Activated CD8-positive, alpha-beta memory T cell treated with anti-CD3 and anti-CD28 coated beads for 4 hours (primary cell): ENCODE results near the gene CPB2.

Experiments
- DNase-seq, 2 donors: peaks; one replicate each; pipeline ENCODE4 v3.0.0-alpha.2; 2020; ENCODE audit warnings: low read depth in 2 of 2

CPB2 gene, protein sequence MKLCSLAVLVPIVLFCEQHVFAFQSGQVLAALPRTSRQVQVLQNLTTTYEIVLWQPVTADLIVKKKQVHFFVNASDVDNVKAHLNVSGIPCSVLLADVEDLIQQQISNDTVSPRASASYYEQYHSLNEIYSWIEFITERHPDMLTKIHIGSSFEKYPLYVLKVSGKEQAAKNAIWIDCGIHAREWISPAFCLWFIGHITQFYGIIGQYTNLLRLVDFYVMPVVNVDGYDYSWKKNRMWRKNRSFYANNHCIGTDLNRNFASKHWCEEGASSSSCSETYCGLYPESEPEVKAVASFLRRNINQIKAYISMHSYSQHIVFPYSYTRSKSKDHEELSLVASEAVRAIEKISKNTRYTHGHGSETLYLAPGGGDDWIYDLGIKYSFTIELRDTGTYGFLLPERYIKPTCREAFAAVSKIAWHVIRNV

DNA sequence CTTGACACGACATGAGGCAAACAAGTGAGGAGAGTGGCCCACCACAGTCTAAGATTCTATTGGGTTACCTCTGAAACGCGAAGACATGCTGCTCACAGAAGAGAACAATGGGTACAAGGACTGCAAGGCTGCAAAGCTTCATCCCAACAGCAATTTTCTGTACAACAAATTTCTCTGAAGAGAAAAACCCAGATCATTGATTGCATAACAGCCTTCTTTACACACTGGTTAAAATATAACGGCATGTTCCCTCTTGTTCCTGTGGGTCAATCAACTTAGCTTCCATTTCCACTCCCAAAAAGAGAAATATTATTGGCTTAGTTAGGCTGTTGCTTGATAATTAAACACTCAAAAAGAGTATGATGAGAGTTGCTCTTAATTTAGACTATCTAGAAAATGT lies at the start of gene CPB2:
TSS of gene CPB2 (minus strand) at position 166 of the 400 bp plus-strand sequence. CDS start at position 142, 24 bp downstream.
- no peak for DNase-seq

DNA sequence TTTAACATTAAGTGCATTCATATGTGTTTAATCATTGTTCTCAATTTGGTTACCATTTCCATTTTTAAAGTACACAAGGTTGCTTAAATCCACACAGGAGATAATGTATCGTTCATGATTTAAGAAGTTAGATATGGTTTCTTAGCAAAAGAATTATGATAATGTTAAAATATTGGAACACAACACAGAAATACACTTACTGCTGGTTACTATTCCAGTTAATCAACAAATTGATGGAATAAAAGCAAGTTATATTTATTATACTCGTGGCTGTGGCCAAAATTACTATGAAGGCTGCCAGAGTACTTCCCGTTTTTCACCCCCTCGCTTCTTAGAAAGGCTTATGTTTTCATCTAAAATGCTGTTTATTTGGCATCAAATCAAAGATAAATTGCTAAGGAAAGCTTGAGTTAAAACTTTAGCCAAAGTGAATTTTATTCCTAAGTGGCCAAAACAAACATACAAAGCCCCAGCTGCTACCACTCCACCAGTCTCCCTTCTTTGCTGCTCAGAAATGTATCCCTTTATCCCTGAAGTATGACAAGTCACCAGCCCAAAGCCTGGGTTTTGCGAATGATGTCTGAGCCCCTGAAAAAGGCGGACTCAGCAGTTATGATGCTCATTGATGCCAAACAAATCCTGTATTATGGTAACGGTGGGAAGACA lies 49.4 kb upstream of the CPB2 start:
- no peak for DNase-seq

DNA sequence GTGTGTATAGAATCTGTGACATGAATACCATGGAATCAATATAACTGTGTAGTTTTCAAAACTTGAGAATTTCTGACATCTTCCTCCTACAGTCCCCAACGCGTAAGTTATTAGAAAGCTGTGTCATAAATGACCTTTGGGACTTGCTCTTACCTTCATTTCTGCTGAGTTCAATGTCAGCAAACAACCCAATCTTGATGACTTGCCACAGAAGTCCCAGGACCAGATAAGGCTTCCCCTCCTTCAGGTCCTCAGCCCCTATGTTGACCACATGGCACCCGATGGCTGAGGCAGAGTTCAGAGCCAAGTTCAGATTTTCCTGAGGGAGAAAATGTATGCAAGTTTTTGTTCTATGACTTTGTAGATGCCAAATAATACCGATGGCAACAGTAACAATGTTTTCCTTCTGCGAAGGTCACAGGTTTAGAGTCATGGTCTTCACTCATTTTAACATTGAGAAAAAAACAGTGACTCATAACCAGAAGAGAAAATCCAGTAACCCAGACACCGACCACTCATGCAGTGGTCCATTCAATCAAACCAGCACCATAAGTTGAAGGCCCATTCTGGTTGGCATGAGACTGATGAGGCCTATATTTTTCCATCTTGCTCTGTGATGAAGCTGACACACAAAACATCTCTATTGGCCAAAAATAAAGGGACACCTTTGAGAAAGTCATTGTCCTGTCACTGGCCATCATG lies 47.9 kb upstream of the CPB2 start:
- DNase-seq = no peak

DNA sequence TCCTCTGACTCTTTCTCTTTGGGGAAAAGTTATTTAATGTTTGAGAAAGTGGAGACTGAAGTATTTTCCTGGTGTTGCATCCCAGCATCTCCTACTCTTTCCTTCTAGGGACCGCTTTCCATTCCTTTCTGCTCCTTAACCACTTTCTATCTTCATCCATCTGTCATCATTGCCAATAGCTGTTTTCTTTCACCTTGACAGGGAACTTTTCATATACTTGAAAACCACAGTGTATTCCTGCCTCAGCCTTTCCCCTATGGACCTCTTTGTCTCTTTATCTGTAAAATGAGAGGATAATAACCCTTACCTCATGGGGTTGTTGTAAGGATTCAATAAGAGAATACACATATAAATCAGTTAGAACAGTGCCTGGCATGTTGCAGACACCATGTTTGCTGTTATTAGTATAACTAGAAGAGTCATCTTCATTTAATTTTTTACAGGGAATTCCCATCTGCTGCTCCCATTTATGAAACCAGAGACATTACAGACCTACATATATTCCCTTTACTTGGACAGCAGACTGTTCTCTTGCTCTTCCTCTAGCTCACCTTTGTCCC lies 45.4 kb upstream of the CPB2 start:
- DNase-seq = no peak

DNA sequence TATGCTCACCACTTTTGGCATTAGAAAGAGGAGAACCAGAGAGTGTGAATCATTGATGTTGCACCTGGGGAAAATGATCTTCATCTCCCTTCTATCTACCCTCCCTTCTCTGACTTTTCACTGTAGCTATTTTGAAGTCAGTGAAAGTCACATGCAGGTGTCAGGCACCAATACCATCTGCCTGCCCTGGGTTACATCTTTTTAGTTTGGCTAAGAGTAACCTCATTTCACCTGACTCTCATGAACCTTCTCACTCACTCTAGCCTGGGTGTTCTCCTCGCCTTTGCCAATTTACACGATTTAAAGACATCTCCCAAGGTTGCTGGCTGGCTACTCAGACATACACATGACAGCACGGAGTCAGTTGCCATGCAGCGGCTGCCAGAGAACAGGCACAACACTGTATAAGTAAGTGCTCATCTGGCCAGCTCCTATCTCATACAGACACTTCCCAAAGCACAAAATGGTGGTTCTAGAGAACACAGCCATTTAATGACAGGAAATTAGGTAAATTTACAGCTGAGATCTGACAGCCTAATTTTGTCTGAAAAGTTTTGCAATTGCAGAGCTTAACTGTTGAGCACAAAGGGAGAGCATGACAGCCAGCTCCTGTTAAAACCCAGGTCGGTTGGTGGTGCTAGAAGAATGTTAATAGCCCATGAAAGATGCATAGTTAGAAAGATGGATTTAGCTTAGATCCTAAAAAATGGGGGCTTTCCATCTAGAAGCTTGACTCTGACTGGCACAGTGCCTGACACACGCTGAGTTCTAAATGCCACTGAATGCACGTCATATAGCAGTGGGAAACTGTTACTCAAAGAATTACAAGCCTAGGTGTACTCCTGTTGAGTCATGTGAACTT lies 44.7 kb upstream of the CPB2 start:
- no peak for DNase-seq

DNA sequence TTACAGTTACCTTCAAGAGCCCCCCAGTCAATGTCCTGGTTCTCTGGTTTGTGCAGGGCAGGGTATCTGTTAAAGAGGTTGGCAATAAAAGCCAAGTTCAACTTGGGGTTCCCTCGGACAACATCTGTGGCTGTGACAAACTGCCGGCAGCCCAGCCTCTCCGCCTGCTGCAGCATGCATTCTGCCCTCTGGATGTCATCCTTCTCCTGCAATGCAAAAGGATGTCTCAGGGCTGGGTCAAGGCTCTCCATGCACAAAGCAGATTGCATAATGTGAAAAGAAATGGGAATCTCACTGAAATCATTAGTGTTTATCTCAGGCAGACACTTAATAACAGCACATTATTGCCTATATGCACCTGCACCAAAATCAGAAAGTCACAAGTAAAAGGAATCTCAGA lies 42.1 kb upstream of the CPB2 start:
- DNase-seq = no peak

DNA sequence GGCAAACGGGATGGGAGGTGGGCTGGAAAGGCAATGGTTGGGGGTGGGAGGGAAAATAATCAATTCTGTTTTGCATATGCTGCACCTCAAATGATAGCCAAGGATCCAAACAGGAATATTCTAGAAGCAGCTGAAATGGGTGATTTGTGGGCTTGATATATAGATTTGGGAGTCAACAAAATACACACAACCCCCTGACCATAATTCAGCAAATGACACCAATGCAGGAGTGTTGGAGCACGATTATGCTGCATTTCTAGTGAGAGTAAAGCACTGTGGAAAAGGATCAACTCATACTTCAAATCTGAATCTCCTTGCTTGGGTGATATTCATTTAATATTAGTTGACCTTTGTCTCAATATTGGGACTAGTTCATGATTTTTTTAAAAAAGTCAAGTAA lies 41.1 kb upstream of the CPB2 start:
- no peak for DNase-seq

DNA sequence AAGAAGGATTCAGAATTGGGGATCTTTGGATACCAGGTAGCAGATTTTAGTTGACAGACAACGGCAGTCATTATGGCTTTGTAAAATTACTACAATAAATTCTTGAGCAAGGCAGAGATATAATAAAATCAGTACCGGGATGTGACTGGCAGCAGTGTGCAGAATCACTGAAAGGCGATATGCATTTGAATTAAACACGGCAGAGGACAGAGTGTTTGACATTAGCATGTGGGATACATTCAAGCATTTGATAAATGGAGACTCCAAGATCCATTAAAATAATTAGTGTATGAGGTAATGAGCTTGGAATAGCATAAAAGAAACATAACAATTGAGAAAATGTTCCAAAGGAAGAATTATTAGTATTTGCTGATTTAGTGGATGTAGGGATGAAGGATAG lies 40.3 kb upstream of the CPB2 start:
- no peak for DNase-seq

DNA sequence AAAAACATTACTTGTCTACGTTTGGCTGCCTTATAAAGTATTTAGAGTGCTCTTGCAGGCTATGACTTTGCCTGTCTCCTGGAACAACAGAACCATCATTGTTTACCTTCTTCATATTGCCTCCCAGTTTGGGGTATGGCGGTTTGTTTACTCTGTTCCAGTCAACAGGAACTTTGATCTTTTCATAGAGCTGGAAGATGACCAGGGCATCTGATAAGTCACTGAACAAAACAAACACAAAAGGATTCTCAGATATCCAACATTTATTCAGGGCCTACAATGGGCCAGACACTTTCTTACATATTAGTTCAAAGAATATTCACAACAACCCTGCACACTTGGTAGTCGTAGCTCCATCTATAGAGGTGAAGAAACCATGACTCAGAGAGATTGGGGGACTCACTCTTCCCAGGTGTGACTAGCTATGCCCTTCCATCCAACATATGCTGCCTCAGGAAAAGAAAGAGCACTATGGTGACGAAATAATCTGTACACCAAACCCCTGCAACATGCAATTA lies 38.4 kb upstream of the CPB2 start:
- no peak for DNase-seq

DNA sequence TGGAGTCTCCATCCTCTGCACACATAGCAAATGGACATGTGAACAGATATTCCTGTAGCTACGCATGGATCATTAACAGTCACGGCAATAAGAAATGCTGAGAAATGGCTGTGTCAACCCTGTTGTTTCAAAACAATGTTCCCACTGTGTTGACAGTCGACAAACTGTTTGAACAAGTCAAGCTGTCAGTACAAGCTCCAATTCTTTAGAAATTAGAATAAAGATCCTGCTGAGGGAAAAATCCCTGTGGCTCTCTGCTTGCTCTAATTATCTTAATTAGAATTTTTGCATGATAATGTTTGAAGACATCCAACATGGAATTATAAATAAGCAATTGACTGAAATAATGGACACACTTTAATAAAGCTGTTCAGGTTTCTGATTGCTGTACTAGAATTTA lies 37.9 kb upstream of the CPB2 start:
- no peak for DNase-seq

DNA sequence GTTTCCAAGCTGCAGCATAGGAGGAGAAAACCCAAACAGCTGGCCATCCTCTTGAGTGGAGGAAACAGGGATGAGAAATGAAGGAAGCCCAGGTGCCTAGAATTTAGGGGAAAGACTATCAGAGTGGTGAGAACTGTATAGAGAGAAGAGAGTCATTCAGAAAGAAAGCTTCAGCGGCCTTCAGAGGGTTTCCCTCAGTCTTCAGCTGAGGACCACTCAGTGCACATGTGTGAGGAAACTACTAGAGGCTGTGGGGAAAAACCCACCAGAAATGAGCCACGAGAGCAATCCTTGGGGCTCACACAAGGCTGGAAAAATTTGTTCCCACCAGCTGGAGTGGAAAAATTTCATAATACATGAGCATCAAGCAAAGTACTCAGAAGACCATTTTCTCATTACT lies 35.2 kb upstream of the CPB2 start:
- DNase-seq = no peak

DNA sequence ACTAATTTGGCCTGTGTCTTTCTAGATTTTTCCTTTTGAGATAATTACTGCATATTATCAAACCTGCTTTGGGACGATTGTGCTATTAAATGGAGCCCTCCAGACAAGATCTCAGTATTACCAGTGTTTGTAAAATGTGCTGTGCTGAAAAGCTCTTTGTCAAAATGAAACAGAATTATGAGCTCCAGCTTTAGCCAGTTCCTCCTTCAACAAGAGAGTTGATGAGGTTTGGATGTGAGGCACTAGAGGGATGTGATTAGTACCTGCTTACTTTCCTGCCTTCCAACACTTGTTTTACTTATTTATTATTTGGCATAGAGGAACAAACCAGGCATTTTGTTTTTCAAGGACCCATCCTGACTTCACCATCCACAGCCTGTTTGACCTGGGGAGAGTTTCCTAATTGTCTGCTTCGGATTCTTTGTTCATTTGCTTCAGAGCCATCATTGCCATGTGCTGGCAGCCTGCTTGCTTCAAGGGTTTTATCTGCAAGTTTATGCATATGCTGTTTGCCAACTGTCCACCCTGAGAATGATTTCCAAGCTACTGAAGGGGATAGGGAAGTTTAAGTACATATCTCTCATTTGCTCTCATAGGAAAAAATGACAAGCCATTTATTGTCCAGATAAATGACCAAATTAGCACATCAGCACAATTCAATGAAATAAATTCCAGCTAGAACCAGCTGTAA lies 32.9 kb upstream of the CPB2 start:
- DNase-seq = no peak

DNA sequence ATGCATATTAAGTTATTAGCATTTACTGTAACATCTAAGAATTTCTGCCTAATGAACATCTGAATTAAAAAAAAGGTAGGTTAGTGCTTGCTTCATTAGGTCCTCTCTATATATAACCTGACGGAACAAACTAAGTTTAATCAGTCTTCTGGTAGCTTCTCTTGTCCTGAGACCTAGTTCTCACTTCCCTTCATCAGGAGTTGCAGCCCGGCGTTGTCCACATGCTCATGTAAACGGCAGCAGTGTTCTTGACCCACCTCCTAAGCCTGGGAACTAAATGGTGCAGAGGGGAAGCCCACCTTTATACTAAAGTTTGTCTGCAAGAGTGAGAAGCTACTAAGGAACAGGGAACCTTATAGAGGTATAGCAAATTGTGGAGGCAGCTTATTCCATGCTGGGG lies 31.9 kb upstream of the CPB2 start:
- no peak for DNase-seq

DNA sequence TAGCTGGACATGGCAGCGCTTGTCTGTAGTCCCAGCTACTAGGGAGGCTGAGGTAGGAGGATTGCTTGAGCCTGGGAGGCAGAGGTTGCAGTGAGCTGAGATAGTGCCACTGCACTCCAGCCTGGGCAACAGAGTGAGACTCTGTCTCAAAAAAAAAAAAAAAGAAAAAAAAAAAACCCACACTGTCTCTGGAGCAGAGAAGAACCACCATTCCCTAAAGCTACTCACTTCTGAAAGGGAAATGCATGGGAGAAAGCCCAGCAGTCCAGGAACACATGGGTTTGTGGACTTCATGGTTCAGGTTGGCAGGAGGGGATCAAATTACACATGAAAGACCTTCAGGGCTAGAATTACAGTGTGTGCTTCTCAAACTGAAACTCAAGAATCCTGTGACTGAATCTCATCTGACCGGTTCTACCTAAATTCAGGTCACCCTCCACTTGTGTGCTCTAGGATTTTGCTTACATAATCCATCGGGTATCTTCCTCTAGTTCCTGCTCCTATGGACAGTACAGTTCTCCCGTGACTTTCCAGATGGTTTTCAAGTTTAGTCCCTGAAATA lies 30.2 kb upstream of the CPB2 start:
- no peak for DNase-seq

DNA sequence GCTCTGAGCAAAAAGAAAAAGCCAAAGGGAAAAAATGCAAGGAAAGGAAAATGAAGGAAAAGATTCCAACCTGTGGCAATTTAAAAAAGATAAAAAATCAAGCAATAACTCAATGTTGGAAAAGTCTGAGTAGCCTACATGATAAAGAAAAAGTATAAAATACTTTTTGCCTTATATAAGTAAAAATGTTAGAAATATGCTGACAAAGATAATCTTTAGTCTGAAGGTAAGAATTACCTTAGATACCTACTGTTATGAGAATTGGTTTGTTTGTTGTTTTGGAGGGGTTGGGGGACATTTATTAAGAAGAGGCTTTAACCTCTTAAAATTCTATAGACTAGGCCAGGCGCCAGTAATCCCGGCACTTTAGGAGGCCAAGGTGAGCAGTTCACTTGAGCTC lies 29.7 kb upstream of the CPB2 start:
- no peak for DNase-seq

DNA sequence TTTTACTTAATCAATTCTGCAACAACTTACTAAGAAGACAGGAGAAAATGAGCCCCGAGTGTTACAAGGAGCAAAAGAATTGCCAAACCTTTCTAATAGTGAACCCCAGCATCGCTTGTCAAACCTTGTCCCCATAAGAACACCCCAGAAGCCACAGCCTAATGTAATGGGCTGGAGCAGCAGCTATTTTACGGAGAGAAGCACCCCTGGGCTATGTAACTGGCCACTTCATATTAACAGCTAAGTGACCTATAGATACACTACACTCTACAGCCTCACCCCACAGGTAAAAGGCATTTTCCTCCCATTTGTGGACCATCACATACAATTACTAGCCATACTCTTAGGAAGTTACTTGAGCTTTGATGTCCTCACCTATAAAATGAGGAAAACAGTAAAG lies 27.3 kb upstream of the CPB2 start:
- DNase-seq = no peak

DNA sequence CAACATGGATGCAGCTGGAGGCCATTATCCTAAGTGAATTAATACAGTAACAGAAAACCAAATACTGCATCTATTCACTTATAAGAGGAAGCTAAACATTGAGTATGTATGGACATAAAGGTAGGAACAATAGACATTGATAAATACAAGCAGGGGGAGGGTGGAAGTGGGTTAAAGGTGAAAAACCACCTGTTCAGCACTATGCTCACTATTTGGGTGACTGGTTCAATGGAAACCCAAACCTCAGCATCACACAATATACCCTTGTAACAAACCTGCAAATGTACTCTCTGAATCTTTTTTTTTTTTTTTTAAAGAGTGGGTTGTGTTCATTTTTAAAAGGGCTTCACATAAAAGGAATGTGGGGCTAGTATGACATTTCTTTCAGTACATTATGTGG lies 26.9 kb upstream of the CPB2 start:
- DNase-seq = no peak

DNA sequence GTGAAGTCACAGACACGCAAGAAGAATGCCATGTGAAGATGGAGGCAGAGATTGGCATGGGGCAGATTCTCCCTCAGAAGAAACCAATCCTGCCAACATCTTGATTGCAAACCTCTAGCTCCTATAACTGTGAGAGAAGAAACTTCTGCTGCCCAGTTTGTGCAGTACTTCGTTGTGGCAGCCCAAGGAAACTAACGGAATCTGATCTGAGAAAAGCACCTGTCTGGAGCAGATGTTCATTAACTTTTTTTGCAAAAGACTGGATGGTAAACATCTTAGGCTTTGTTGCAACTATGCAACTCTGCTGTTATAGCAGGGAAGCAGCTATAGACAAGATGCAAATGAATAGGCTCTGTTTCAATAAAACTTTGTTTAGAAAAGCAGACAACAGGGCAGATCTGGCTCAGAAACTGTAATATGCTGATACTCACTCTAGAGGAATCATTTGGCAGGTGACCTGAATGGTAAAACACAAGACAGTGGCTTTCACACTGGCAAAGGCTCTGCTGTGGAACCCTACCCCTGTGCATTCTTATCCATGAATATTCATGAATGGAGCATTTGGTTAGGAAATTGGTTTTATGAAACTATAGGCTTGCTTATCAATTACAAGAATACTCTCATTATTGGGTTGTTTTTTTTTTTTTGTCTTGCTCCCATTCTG lies 25.3 kb upstream of the CPB2 start:
- no peak for DNase-seq

DNA sequence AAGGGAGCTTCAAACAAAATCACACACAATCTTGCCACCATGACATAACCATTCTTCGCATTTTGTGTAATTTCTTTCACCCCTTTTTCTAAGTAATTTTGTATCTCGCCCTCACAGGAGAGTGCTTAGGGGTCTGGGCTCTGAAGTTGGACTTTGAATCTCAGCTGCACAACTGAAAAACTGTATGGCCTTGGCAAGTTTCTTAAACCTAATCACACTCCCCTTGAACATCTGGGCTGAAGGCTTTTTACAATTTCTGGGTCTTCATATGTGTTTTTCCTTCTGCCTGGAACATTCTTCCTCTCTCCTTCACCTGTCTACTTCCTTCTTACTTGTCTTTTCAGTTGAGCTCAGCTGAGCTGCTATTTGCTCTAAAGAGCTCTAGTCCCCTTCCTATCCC lies 24.3 kb upstream of the CPB2 start:
- no peak for DNase-seq
